ENCODE measurements around the gene UBE2E2.

Gene UBE2E2

DNA sequence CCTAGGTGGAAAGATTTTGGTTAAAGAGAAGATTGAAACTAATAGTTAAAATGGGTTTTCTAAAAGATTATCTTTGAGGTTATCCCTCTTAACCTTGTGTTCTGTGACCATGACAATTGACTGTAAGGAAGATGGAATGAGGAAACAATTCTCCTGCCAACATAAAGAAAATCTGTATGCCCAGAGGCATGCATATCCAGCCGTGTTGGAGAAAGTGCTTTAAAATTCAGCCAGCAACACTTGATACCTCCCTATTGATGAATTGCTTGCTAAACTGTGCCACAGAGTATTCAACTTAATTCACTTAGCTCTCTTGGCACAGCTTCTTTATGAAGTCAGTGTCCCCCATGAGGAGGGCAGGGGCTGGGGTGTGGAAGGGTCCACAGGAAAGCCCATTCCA, 203.5 kb downstream of the UBE2E2 start:
- peaks cover 4 to 5% of the 10 kb centered on the region in 2 donors for H3K4me1 ChIP-seq (ENCODE audit: control insufficient read depth in 2 of 2, insufficient read depth in 1 of 2, low read depth in 1 of 2, low read length in 2 of 2)
- DNase-seq (ENCODE audit: low spot score) = no peak
- no peak overlapping the region for H3K9ac ChIP-seq (ENCODE audit: low read depth, low read length, poor library complexity)
- H3K27ac ChIP-seq (replicated peaks; ENCODE audit: low read length) = no peak overlapping the region
- H3K23ac ChIP-seq (ENCODE audit: low read depth, low read length, poor library complexity) = no peak overlapping the region
- no peak overlapping the region for H2BK15ac ChIP-seq (ENCODE audit: low read length)
- no peak overlapping the region for H3K4ac ChIP-seq (ENCODE audit: low read length)
- H2BK12ac ChIP-seq (ENCODE audit: low read length) = no peak overlapping the region
- no peak overlapping the region for H4K91ac ChIP-seq (ENCODE audit: low read depth, low read length, poor library complexity)
- no peak overlapping the region for H2AFZ ChIP-seq (ENCODE audit: low read length)
- H4K8ac ChIP-seq (ENCODE audit: low read depth, low read length) = no peak overlapping the region
- WGBS, 2 donors (ENCODE audit: extremely low coverage in 2 of 2, insufficient read length in 2 of 2, insufficient replicate concordance in 1 of 2) = no CpG with 5 or more reads among the region's 1 CpG
- no peak overlapping the region for H2BK120ac ChIP-seq (ENCODE audit: low read depth, low read length)
- no peak overlapping the region for H2AK5ac ChIP-seq (ENCODE audit: low read depth, low read length)
- no peak overlapping the region for H3K14ac ChIP-seq (ENCODE audit: low read length)
- H3K4me3 ChIP-seq (ENCODE audit: low read length in 2 of 2) = no peak overlapping the region
- no peak overlapping the region for H3K18ac ChIP-seq (ENCODE audit: low read length)
- H3K79me1 ChIP-seq (ENCODE audit: low read depth, low read length) = peaks cover 1% of the 10 kb centered on the region
- no peaks in the 10 kb centered on the region for H3K9me3 ChIP-seq (replicated peaks in 1 of 2; ENCODE audit: control insufficient read depth in 2 of 2, insufficient read depth in 1 of 2, low read depth in 1 of 2, low read length in 2 of 2)
- H3K27me3 ChIP-seq (ENCODE audit: control insufficient read depth in 3 of 3, insufficient read depth in 3 of 3, low read depth in 1 of 3, low read length in 3 of 3) = no peaks in the 10 kb centered on the region
- no peak overlapping the region for H2BK5ac ChIP-seq (ENCODE audit: low read length)
- no peak overlapping the region for H3K4me2 ChIP-seq (ENCODE audit: insufficient read depth, low read length, poor library complexity, severe bottlenecking)
- H3K36me3 ChIP-seq (replicated peaks in 1 of 2; ENCODE audit: control insufficient read depth in 2 of 2, insufficient read depth in 2 of 2, low read length in 2 of 2) = no peaks in the 10 kb centered on the region

DNA sequence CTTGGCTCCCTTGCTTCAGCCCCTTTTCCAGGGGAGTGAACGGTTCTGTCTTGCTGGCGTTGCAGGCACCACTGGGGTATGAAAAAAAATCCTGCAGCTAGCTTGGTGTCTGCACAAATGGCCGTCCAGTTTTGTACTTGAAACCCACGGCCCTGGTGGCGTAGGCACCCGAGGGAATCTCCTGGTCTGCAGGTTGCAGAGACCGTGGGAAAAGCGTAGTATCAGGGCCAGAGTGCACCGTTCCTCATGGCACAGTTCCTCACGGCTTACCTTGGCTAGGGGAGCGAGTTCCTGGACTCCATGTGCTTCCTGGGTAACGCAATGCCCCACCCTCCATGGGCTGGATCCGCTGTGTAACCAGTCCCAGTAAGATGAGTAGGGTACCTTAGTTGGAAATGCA, 214.9 kb downstream of the UBE2E2 start:
- Histone ChIP-seq H4K91ac (ENCODE audit: low read depth, low read length, poor library complexity) (no peak overlapping the region), H3K23ac (ENCODE audit: low read depth, low read length, poor library complexity) (peak overlapping the region; percentile 30), H4K8ac (ENCODE audit: low read depth, low read length) (no peak overlapping the region), H2AFZ (ENCODE audit: low read length) (no peak overlapping the region), H2BK120ac (ENCODE audit: low read depth, low read length) (no peak overlapping the region), H2BK15ac (ENCODE audit: low read length) (no peak overlapping the region), H3K27ac (replicated peaks; ENCODE audit: low read length) (no peak overlapping the region), H3K79me1 (ENCODE audit: low read depth, low read length) (peaks cover 3% of the 10 kb centered on the region), H3K27me3 (ENCODE audit: control insufficient read depth in 3 of 3, insufficient read depth in 3 of 3, low read depth in 1 of 3, low read length in 3 of 3) (no peaks in the 10 kb centered on the region), H3K4ac (ENCODE audit: low read length) (no peak overlapping the region), H3K14ac (ENCODE audit: low read length) (peak overlapping the region; percentile 49), H3K4me3 (ENCODE audit: low read length in 2 of 2) (peak overlapping the region in 1 of 2 donors; percentile 57), H3K36me3 (replicated peaks in 1 of 2; ENCODE audit: control insufficient read depth in 2 of 2, insufficient read depth in 2 of 2, low read length in 2 of 2) (no peaks in the 10 kb centered on the region), H3K4me1 (ENCODE audit: control insufficient read depth in 2 of 2, insufficient read depth in 1 of 2, low read depth in 1 of 2, low read length in 2 of 2) (no peaks in the 10 kb centered on the region), H2AK5ac (ENCODE audit: low read depth, low read length) (no peak overlapping the region), H3K4me2 (ENCODE audit: insufficient read depth, low read length, poor library complexity, severe bottlenecking) (no peak overlapping the region), H2BK5ac (ENCODE audit: low read length) (no peak overlapping the region), H3K9ac (ENCODE audit: low read depth, low read length, poor library complexity) (no peak overlapping the region), H3K9me3 (replicated peaks in 1 of 2; ENCODE audit: control insufficient read depth in 2 of 2, insufficient read depth in 1 of 2, low read depth in 1 of 2, low read length in 2 of 2) (no peaks in the 10 kb centered on the region), H3K18ac (ENCODE audit: low read length) (peak overlapping the region; percentile 70), H2BK12ac (ENCODE audit: low read length) (no peak overlapping the region)
- DNase-seq (ENCODE audit: low spot score) = no peak
- WGBS, 2 donors (ENCODE audit: extremely low coverage in 2 of 2, insufficient read length in 2 of 2, insufficient replicate concordance in 1 of 2) = no CpG with 5 or more reads among the region's 13 CpGs

DNA sequence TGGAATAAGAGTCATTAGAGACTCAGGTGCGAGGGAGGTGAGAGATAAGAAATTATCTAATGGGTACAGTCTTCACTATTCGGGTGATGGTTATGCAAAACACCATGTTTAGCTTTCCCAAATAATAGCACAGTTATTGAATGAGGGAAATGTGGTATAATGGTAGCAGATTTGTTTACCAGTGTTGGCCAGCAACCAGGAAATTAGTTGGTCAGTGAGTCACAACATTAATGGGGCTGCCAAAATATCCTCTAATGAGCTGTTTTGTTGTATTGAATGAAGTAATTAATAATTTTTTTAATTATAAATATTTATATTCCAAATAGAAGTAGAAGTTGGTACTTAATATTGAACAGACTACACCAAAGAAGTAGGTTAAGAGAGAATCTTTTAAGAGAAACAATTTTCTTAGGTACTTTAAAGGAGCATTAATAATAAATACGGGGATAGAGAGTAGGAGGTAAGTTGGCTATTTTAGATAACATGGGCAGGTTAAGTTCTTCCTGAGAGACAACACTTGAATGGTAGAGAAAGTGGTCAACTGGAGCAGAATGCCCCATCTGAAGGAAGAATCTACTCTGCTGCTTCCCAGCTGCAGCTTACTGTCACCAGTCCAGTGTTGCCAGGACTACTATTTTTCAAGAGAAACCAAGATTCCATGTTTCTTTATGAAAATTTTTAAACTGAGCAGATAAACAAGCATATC, 218.8 kb downstream of the UBE2E2 start:
- no peaks in the 10 kb centered on the region for H3K4me1 ChIP-seq (ENCODE audit: control insufficient read depth in 2 of 2, insufficient read depth in 1 of 2, low read depth in 1 of 2, low read length in 2 of 2)
- H2AK5ac ChIP-seq (ENCODE audit: low read depth, low read length) = no peak overlapping the region
- no peak overlapping the region for H3K4ac ChIP-seq (ENCODE audit: low read length)
- H3K27ac ChIP-seq (replicated peaks; ENCODE audit: low read length) = no peak overlapping the region
- H2BK15ac ChIP-seq (ENCODE audit: low read length) = no peak overlapping the region
- H4K8ac ChIP-seq (ENCODE audit: low read depth, low read length) = no peak overlapping the region
- no peak overlapping the region for H2BK120ac ChIP-seq (ENCODE audit: low read depth, low read length)
- WGBS, 2 donors (ENCODE audit: extremely low coverage in 2 of 2, insufficient read length in 2 of 2, insufficient replicate concordance in 1 of 2) = 100% methylated on average over 1 of the region's 3 CpGs; no CpG with 5 or more reads in 1 of the 2 donors
- H3K27me3 ChIP-seq (ENCODE audit: control insufficient read depth in 3 of 3, insufficient read depth in 3 of 3, low read depth in 1 of 3, low read length in 3 of 3) = no peaks in the 10 kb centered on the region
- H3K9me3 ChIP-seq (replicated peaks in 1 of 2; ENCODE audit: control insufficient read depth in 2 of 2, insufficient read depth in 1 of 2, low read depth in 1 of 2, low read length in 2 of 2) = no peaks in the 10 kb centered on the region
- DNase-seq (ENCODE audit: low spot score) = no peak
- no peak overlapping the region for H4K91ac ChIP-seq (ENCODE audit: low read depth, low read length, poor library complexity)
- H3K23ac ChIP-seq (ENCODE audit: low read depth, low read length, poor library complexity) = no peak overlapping the region
- H3K4me3 ChIP-seq (ENCODE audit: low read length in 2 of 2) = no peak overlapping the region
- no peak overlapping the region for H3K9ac ChIP-seq (ENCODE audit: low read depth, low read length, poor library complexity)
- H3K79me1 ChIP-seq (ENCODE audit: low read depth, low read length) = peaks cover 3% of the 10 kb centered on the region
- H2AFZ ChIP-seq (ENCODE audit: low read length) = no peak overlapping the region
- no peak overlapping the region for H3K18ac ChIP-seq (ENCODE audit: low read length)
- H2BK12ac ChIP-seq (ENCODE audit: low read length) = no peak overlapping the region
- H3K4me2 ChIP-seq (ENCODE audit: insufficient read depth, low read length, poor library complexity, severe bottlenecking) = no peak overlapping the region
- no peak overlapping the region for H2BK5ac ChIP-seq (ENCODE audit: low read length)
- no peaks in the 10 kb centered on the region for H3K36me3 ChIP-seq (replicated peaks in 1 of 2; ENCODE audit: control insufficient read depth in 2 of 2, insufficient read depth in 2 of 2, low read length in 2 of 2)
- H3K14ac ChIP-seq (ENCODE audit: low read length) = no peak overlapping the region

DNA sequence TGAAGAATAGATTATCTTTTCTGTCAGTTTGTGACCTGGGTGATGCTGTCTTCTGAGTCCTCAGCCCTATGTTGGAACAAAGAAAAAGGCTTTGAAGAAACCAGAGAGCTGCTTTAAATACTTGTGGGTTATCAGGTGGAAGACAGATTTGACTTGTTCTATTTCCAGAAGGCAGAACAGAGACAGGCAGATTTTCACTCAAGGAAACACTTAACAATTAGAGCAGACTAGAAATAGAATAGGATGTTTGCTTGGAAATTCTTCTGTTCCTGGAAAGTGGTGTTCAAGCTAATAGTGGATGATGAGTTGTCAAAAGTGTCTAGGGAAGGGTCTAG, 219.4 kb downstream of the UBE2E2 start:
- no peak overlapping the region for H3K14ac ChIP-seq (ENCODE audit: low read length)
- no peaks in the 10 kb centered on the region for H3K27me3 ChIP-seq (ENCODE audit: control insufficient read depth in 3 of 3, insufficient read depth in 3 of 3, low read depth in 1 of 3, low read length in 3 of 3)
- no peak overlapping the region for H3K4me3 ChIP-seq (ENCODE audit: low read length in 2 of 2)
- no peak overlapping the region for H2BK120ac ChIP-seq (ENCODE audit: low read depth, low read length)
- no peaks in the 10 kb centered on the region for H3K36me3 ChIP-seq (replicated peaks in 1 of 2; ENCODE audit: control insufficient read depth in 2 of 2, insufficient read depth in 2 of 2, low read length in 2 of 2)
- no peak overlapping the region for H2BK15ac ChIP-seq (ENCODE audit: low read length)
- H3K4ac ChIP-seq (ENCODE audit: low read length) = no peak overlapping the region
- no peaks in the 10 kb centered on the region for H3K9me3 ChIP-seq (replicated peaks in 1 of 2; ENCODE audit: control insufficient read depth in 2 of 2, insufficient read depth in 1 of 2, low read depth in 1 of 2, low read length in 2 of 2)
- no peak overlapping the region for H2AK5ac ChIP-seq (ENCODE audit: low read depth, low read length)
- no peak overlapping the region for H3K27ac ChIP-seq (replicated peaks; ENCODE audit: low read length)
- no peak overlapping the region for H3K4me2 ChIP-seq (ENCODE audit: insufficient read depth, low read length, poor library complexity, severe bottlenecking)
- no peak overlapping the region for H2AFZ ChIP-seq (ENCODE audit: low read length)
- no peak overlapping the region for H3K9ac ChIP-seq (ENCODE audit: low read depth, low read length, poor library complexity)
- peaks cover 3% of the 10 kb centered on the region for H3K79me1 ChIP-seq (ENCODE audit: low read depth, low read length)
- no peak for DNase-seq (ENCODE audit: low spot score)
- H3K4me1 ChIP-seq (ENCODE audit: control insufficient read depth in 2 of 2, insufficient read depth in 1 of 2, low read depth in 1 of 2, low read length in 2 of 2) = no peaks in the 10 kb centered on the region
- H2BK5ac ChIP-seq (ENCODE audit: low read length) = no peak overlapping the region
- no peak overlapping the region for H4K8ac ChIP-seq (ENCODE audit: low read depth, low read length)
- H3K18ac ChIP-seq (ENCODE audit: low read length) = no peak overlapping the region
- H3K23ac ChIP-seq (ENCODE audit: low read depth, low read length, poor library complexity) = no peak overlapping the region
- no peak overlapping the region for H2BK12ac ChIP-seq (ENCODE audit: low read length)
- no peak overlapping the region for H4K91ac ChIP-seq (ENCODE audit: low read depth, low read length, poor library complexity)
